ENCODE results near the gene SLC6A18. TPM values are rescaled to one million over a fixed set of nuclear protein-coding genes. Genes with fewer than 3 reads are reported as not detected.

Gene SLC6A18
- total and polyA plus RNA-seq, 7 donors: not detected

GRCh38 chr5:1203968-1204692, 21.1 kb upstream of the SLC6A18 start:
- Histone ChIP-seq H3K9me3 (no peaks in the 10 kb centered on the region), H3K27me3 (ENCODE audit: insufficient read depth in 3 of 3, low read length in 2 of 3) (peaks cover 0 to 76% (median 15%) of the 10 kb centered on the region in 3 donors), H3K4me3 (no peak overlapping the region), H3K4me1 (no peaks in the 10 kb centered on the region), H3K27ac (no peak overlapping the region), H3K36me3 (ENCODE audit: insufficient read depth in 1 of 2, low read depth in 1 of 2) (no peaks in the 10 kb centered on the region)
- WGBS, 3 donors: 46 to 52% (median 51%) methylated on average over 19 to 25 of the region's 25 CpGs
- peak in 1 of 2 donors; percentile 3 for DNase-seq
- no peak for TF ChIP-seq CTCF (IDR thresholded peaks at IDR 0.05)
- no peak for ATAC-seq
- intact Hi-C loops (cut with DNase I): no loop called here

GRCh38 chr5:1204693-1205242, 20.4 kb upstream of the SLC6A18 start:
- no peaks in the 10 kb centered on the region for H3K9me3 ChIP-seq
- H3K36me3 ChIP-seq (ENCODE audit: insufficient read depth in 1 of 2, low read depth in 1 of 2): no peaks in the 10 kb centered on the region
- H3K4me1 ChIP-seq: no peaks in the 10 kb centered on the region
- ATAC-seq: no peak
- DNase-seq: peak in 1 of 2 donors; percentile 5
- intact Hi-C loops (cut with DNase I): no loop called here
- 16 to 22% (median 21%) methylated on average over 18 of the region's 18 CpGs for WGBS, 3 donors
- no peak overlapping the region for H3K4me3 ChIP-seq
- TF ChIP-seq CTCF (IDR thresholded peaks at IDR 0.05): no peak
- H3K27me3 ChIP-seq (ENCODE audit: insufficient read depth in 3 of 3, low read length in 2 of 3): peaks cover 0 to 72% (median 15%) of the 10 kb centered on the region in 3 donors
- H3K27ac ChIP-seq: no peak overlapping the region

GRCh38 chr5:1205255-1206180, 19.7 kb upstream of the SLC6A18 start:
- no peaks in the 10 kb centered on the region for H3K36me3 ChIP-seq (ENCODE audit: insufficient read depth in 1 of 2, low read depth in 1 of 2)
- H3K4me1 ChIP-seq: no peaks in the 10 kb centered on the region
- DNase-seq (no peak), ATAC-seq (no peak)
- 60 to 70% (median 63%) methylated on average over 11 of the region's 11 CpGs for WGBS, 3 donors
- H3K9me3 ChIP-seq: no peaks in the 10 kb centered on the region
- no peak overlapping the region for H3K4me3 ChIP-seq
- peaks cover 0 to 71% (median 11%) of the 10 kb centered on the region in 3 donors for H3K27me3 ChIP-seq (ENCODE audit: insufficient read depth in 3 of 3, low read length in 2 of 3)
- TF ChIP-seq CTCF (IDR thresholded peaks at IDR 0.05): no peak
- intact Hi-C loops (cut with DNase I): no loop called here
- H3K27ac ChIP-seq: no peak overlapping the region

GRCh38 chr5:1206521-1207412, 18.4 kb upstream of the SLC6A18 start:
- DNase-seq: peak in 1 of 2 donors; percentile 8
- intact Hi-C loops (cut with DNase I): no loop called here
- 58 to 59% (median 59%) methylated on average over 41 to 49 of the region's 49 CpGs for WGBS, 3 donors

More at GRCh38 chr5:1206521-1207412, 18.4 kb upstream of the SLC6A18 start:
- no peak for ATAC-seq
- Histone ChIP-seq H3K27ac (no peak overlapping the region), H3K9me3 (no peaks in the 10 kb centered on the region), H3K27me3 (ENCODE audit: insufficient read depth in 3 of 3, low read length in 2 of 3) (peaks cover 0 to 67% (median 8%) of the 10 kb centered on the region in 3 donors), H3K4me1 (no peaks in the 10 kb centered on the region), H3K4me3 (no peak overlapping the region), H3K36me3 (ENCODE audit: insufficient read depth in 1 of 2, low read depth in 1 of 2) (no peaks in the 10 kb centered on the region)
- TF ChIP-seq CTCF (IDR thresholded peaks at IDR 0.05): no peak
